Measurements from ENCODE around the gene TEAD4.

GRCh38 chr12:2976581-2976996 is 17.4 kb downstream of the TEAD4 start:
- TF ChIP-seq EZH2 (IDR thresholded peaks at IDR 0.05) (no peak), POLR2AphosphoS5 (IDR thresholded peaks at IDR 0.05; ENCODE audit: borderline replicate concordance, low read depth, low read length) (no peak), FOXP2 (optimal IDR thresholded peaks at IDR 0.05; ENCODE audit: control extremely low read depth, extremely low read length, insufficient read depth) (no peak)

Data from SK-N-MC (cell line).